ENCODE data around the gene CAPZA1. TPM values are rescaled to one million over a fixed set of nuclear protein-coding genes. Genes with fewer than 3 reads are reported as not detected.

CAPZA1 gene
- total RNA-seq, 1 donor = 299 TPM

GRCh38 chr1:112716133-112716720, 96.6 kb downstream of the CAPZA1 start:
- TF ChIP-seq CTCF (IDR thresholded peaks at IDR 0.05; ENCODE audit: insufficient read depth, low read depth, low read length) = peak; percentile 98
- peak; percentile 92 for DNase-seq (ENCODE audit: low read depth)
- peak overlapping the region; percentile 61 for H3K4me3 ChIP-seq (ENCODE audit: low read depth, low read length)

- H3K4me3 ChIP-seq (ENCODE audit: low read depth, low read length) = no peak overlapping the region
- DNase-seq (ENCODE audit: low read depth) = no peak
- TF ChIP-seq CTCF (IDR thresholded peaks at IDR 0.05; ENCODE audit: insufficient read depth, low read depth, low read length) = no peak
Observed at GRCh38 chr1:112717263-112717873, 97.7 kb downstream of the CAPZA1 start.

- H3K4me3 ChIP-seq (ENCODE audit: low read depth, low read length) = no peak overlapping the region
- peak; percentile 59 for DNase-seq (ENCODE audit: low read depth)
- TF ChIP-seq CTCF (IDR thresholded peaks at IDR 0.05; ENCODE audit: insufficient read depth, low read depth, low read length) = peak; percentile 85
Observed at GRCh38 chr1:112718691-112719418, 99.2 kb downstream of the CAPZA1 start.

- DNase-seq (ENCODE audit: low read depth) = no peak
- H3K4me3 ChIP-seq (ENCODE audit: low read depth, low read length) = no peak overlapping the region
- no peak for TF ChIP-seq CTCF (IDR thresholded peaks at IDR 0.05; ENCODE audit: insufficient read depth, low read depth, low read length)
Observed at GRCh38 chr1:112719706-112720105, 100.1 kb downstream of the CAPZA1 start.

- no peak overlapping the region for H3K4me3 ChIP-seq (ENCODE audit: low read depth, low read length)
- DNase-seq (ENCODE audit: low read depth) = no peak
- TF ChIP-seq CTCF (IDR thresholded peaks at IDR 0.05; ENCODE audit: insufficient read depth, low read depth, low read length) = no peak
Observed at GRCh38 chr1:112720800-112721199, 101.2 kb downstream of the CAPZA1 start.

Small RNAs within 50 kb of the gene (small RNA-seq; reads per million reads assigned to genes)
- not detected for gene RNU7-70P

Other genes starting within 250 kb of the CAPZA1 start
- 20.9 and 30.2 TPM in 2 replicates for gene CTTNBP2NL, start 223.6 kb upstream of the CAPZA1 start, total RNA-seq
- gene WNT2B, start 110.9 kb upstream of the CAPZA1 start, total RNA-seq = 2.6 TPM in 2 replicates
- 17.4 and 29.8 TPM in 2 replicates for gene ST7L, start 691 bp upstream of the CAPZA1 start, total RNA-seq
- 56.7 and 63.5 TPM in 2 replicates for gene MOV10, start 54.8 kb downstream of the CAPZA1 start, total RNA-seq
- 379 and 483 TPM in 2 replicates for gene RHOC, start 87.3 kb downstream of the CAPZA1 start, total RNA-seq
- gene PPM1J, start 95.5 kb downstream of the CAPZA1 start, total RNA-seq = 0.43 and 1.3 TPM in 2 replicates